A549 (cell line): ENCODE measurements around the gene ZRANB3. TPM values are rescaled to one million over a fixed set of nuclear protein-coding genes. Genes with fewer than 3 reads are reported as not detected.
"Not testable (repeated sequence)": the region's sequence is repeated elsewhere in the genome, so short reads cannot be mapped to it uniquely, and the experiment has no call there.

Experiments used
- ATAC-seq, 2 experiments: fragments of 200-7000 bp in 1 of 2; fragments of >200 bp in 1 of 2; cut with Nextera tagmentation in 1 of 2; cut with Tn5 transposase in 1 of 2; 3 replicates each; pipeline versions ENCODE4 v1.8.0 to v1.9.1; 2018 to 2020; ENCODE audit warnings: mild to moderate bottlenecking in 1 of 2, moderate library complexity in 1 of 2
- CTCF ChIA-PET: fragments of 300-600 bp; sonication (Branson Sonifier 250); formaldehyde crosslinking; extraction: SDS; loops from one replicate; lab custom pipeline; 2021; ENCODE audit warnings: antibody characterized with exemption, inconsistent platforms; lab: Yijun Ruan, JAX
- POLR2A ChIA-PET: fragments of 350-600 bp; formaldehyde crosslinking; extraction: SDS; loops from one replicate; lab custom pipeline; 2021; ENCODE audit warnings: antibody characterized with exemption, inconsistent platforms; lab: Yijun Ruan, JAX
- DNase-seq, 2 experiments: peaks; one replicate each; pipeline versions ENCODE4 v3.0.0 to v3.0.0-alpha.2; 2011 to 2016; ENCODE audit warnings: low read depth in 1 of 2, low spot score in 1 of 2
- FAIRE-seq: peaks from 2 replicates; lab custom pipeline; 2011; peaks lifted over from hg19 to GRCh38; lab: Jason Lieb, UNC
- H3K27ac ChIP-seq, 2 experiments: fragments of >200 bp; sonication (Bioruptor Twin); formaldehyde crosslinking; 3 replicates each; pipeline ENCODE4 v1.5.1; 2016 to 2017
- H3K4me1 ChIP-seq: fragments of >200 bp; sonication (Bioruptor Twin); formaldehyde crosslinking; 3 replicates; pipeline ENCODE4 v1.6.1; 2016
- H3K4me2 ChIP-seq: fragments of >200 bp; sonication (Bioruptor Twin); formaldehyde crosslinking; 3 replicates; pipeline ENCODE4 v1.6.1; 2016
- H3K4me3 ChIP-seq: fragments of >200 bp; sonication (Bioruptor Twin); formaldehyde crosslinking; 3 replicates; pipeline ENCODE4 v1.5.1; 2016
- H3K9me3 ChIP-seq: fragments of >200 bp; sonication (Bioruptor Twin); formaldehyde crosslinking; 3 replicates; pipeline ENCODE4 v1.6.1; 2016
- ATOH8 ChIP-seq: fragments of 250-450 bp; sonication (Bioruptor Pico); IDR thresholded peaks from 2 replicates; pipeline ENCODE4 v1.5.0; 2020; ENCODE audit warnings: low read depth, mild to moderate bottlenecking, moderate library complexity
- CBX8 ChIP-seq: fragments of 200-600 bp; sonication (generic); IDR thresholded peaks from 2 replicates; pipeline ENCODE4 v1.6.1; 2016
- EHMT2 ChIP-seq: fragments of 200-600 bp; sonication (generic); IDR thresholded peaks from 2 replicates; pipeline ENCODE4 v1.6.1; 2016; ENCODE audit warnings: antibody characterized with exemption, low read depth, mild to moderate bottlenecking, moderate library complexity
- FOSL2 ChIP-seq, 2 experiments: fragments of 450-650 bp in 1 of 2; fragments of >200 bp in 1 of 2; sonication (Bioruptor Twin) in 1 of 2; formaldehyde crosslinking; IDR thresholded peaks; 2 replicates each; pipeline versions ENCODE4 v1.5.0 to v1.6.1; 2016 to 2020; ENCODE audit warnings: mild to moderate bottlenecking in 1 of 2, moderate library complexity in 1 of 2
- HEYL ChIP-seq: fragments of 250-450 bp; sonication (Bioruptor Pico); IDR thresholded peaks from 2 replicates; pipeline ENCODE4 v1.8.0; 2021; ENCODE audit warnings: mild to moderate bottlenecking, moderate library complexity
- HOXA7 ChIP-seq: fragments of 250-450 bp; sonication (Bioruptor Pico); IDR thresholded peaks from 2 replicates; pipeline ENCODE4 v1.5.0; 2020; ENCODE audit warnings: mild to moderate bottlenecking, moderate library complexity
- JUNB ChIP-seq: fragments of >200 bp; sonication (Bioruptor Twin); formaldehyde crosslinking; IDR thresholded peaks from 2 replicates; pipeline ENCODE4 v1.6.1; 2016
- KDM5A ChIP-seq: fragments of 200-600 bp; sonication (generic); IDR thresholded peaks from 2 replicates; pipeline ENCODE4 v1.6.1; 2016; ENCODE audit warnings: antibody characterized with exemption, mild to moderate bottlenecking
- MAFK ChIP-seq: fragments of 450-650 bp; IDR thresholded peaks from 2 replicates; pipeline ENCODE4 v1.6.1; 2014; ENCODE audit not compliant: partially characterized antibody
- MAZ ChIP-seq: fragments of 150-350 bp; IDR thresholded peaks from 2 replicates; pipeline ENCODE4 v1.6.1; 2014; ENCODE audit warnings: antibody characterized with exemption, low read depth, low read length, borderline replicate concordance
- RNF2 ChIP-seq: fragments of 200-600 bp; sonication (generic); IDR thresholded peaks from 2 replicates; pipeline ENCODE4 v1.6.1; 2016; ENCODE audit warnings: low read depth, mild to moderate bottlenecking, antibody characterized with exemption, moderate library complexity, borderline replicate concordance
- SMC3 ChIP-seq: fragments of >200 bp; sonication (Bioruptor Twin); formaldehyde crosslinking; IDR thresholded peaks from 3 replicates; pipeline ENCODE4 v1.6.1; 2018; ENCODE audit warnings: inconsistent platforms
- SREBF2 ChIP-seq: fragments of 450-650 bp; IDR thresholded peaks from 2 replicates; pipeline ENCODE4 v1.6.1; 2014; ENCODE audit warnings: mild to moderate bottlenecking, moderate library complexity
- USF2 ChIP-seq: fragments of 450-650 bp; IDR thresholded peaks from 2 replicates; pipeline ENCODE4 v1.6.1; 2014; ENCODE audit warnings: antibody characterized with exemption
- ZSCAN20 ChIP-seq: fragments of 250-450 bp; sonication (Bioruptor Pico); IDR thresholded peaks from 2 replicates; pipeline ENCODE4 v1.8.0; 2022; ENCODE audit warnings: mild to moderate bottlenecking, moderate library complexity
- WGBS: methylation state at CpG from one replicate; pipeline ENCODE4 v1.1.6; 2017; ENCODE audit errors: missing lambda C conversion rate; 5-methylcytosine and 5-hydroxymethylcytosine counted together
- polyA plus RNA-seq, 4 experiments: library from polyadenylated mRNA; depleted of rRNA in 3 of 4; stranded (reverse); fragments of >200 nt; fragmentation: RNase III in 1 of 4; extraction: RNeasy Plus Mini Kit Qiagen cat#74134 plus additional on column Dnase treatment in 1 of 4; gene quantifications; 2 replicates in 3 of 4; 3 replicates in 1 of 4; pipeline ENCODE4 v1.2.3, GENCODE V29; 2011 to 2017

ZRANB3 gene
- polyA plus RNA-seq, 2 of the 4 experiments (the other 2 are of a cell fraction), result 6.2 to 12.4 TPM

GRCh38 chr2:135125940-135126339 is 405.1 kb downstream of the ZRANB3 start:
- DNase-seq (no peak), ATAC-seq (no peak), FAIRE-seq (no peak)
- 93% methylated on average over 2 of the region's 2 CpGs for WGBS
- TF ChIP-seq RNF2 (no peak), MAZ (no peak), HEYL (CRISPR knock-in tag) (no peak), MAFK (peak; percentile 86)
- H3K4me2 ChIP-seq, result peak overlapping the region; percentile 46; the same call in 2 of the 3 replicates
- no peak overlapping the region for H3K4me3 ChIP-seq
- ChIA-PET POLR2A (no interaction called here), CTCF (interaction anchor here (0.7 to 1.1 kb wide), 2 partner anchors 14 to 27 kb away, joined by 4 to 5 read pairs; no protein-coding TSS in a partner anchor)
- peak overlapping the region; percentile 48 to 74; a peak in 4 of 6 replicates for H3K27ac ChIP-seq
- H3K9me3 ChIP-seq, result no peaks in the 10 kb centered on the region
- peaks cover 38% of the 10 kb centered on the region; the same call in 2 of the 3 replicates for H3K4me1 ChIP-seq

- ATAC-seq (peak; percentile 62 to 97), FAIRE-seq (no peak), DNase-seq (peak in 1 of 2 experiments; percentile 40)
- TF ChIP-seq KDM5A, result no peak
- TF ChIP-seq EHMT2, result no peak
- no peak for TF ChIP-seq SMC3
- TF ChIP-seq ATOH8 (CRISPR knock-in tag), result no peak
- peak; percentile 19; the same call in 1 of the 2 replicates for TF ChIP-seq JUNB
- 0 out of 2 replicates have a peak, but pooled peaks have one; percentile 35 for TF ChIP-seq FOSL2 (IDR thresholded peaks at IDR 0.05)
- no peak for TF ChIP-seq FOSL2 (CRISPR knock-in tag; IDR thresholded peaks at IDR 0.05)
- TF ChIP-seq SREBF2, result no peak
- TF ChIP-seq CBX8, result no peak
- no peak for TF ChIP-seq ZSCAN20 (CRISPR knock-in tag)
- TF ChIP-seq HOXA7, result no peak
- TF ChIP-seq USF2, result no peak
- Histone ChIP-seq H3K4me1 (peaks cover 43% of the 10 kb centered on the region; the same call in 2 of the 3 replicates), H3K9me3 (no peaks in the 10 kb centered on the region), H3K4me3 (no peak overlapping the region), H3K4me2 (peak overlapping the region; percentile 46), H3K27ac (peak overlapping the region; percentile 72 to 74; a peak in 4 of 6 replicates)
- 88% methylated on average over 1 of the region's 1 CpG for WGBS
- POLR2A ChIA-PET, result no interaction called here
- CTCF ChIA-PET, result interaction anchor here (0.7 to 1.1 kb wide), 3 partner anchors 15 to 107 kb away, joined by 4 to 5 read pairs (median 5); no protein-coding TSS in a partner anchor
These were observed 405.8 kb downstream of the ZRANB3 start for GRCh38 chr2:135124924-135125886.

- WGBS, result 68% methylated on average over 6 of the region's 6 CpGs
These were observed 409.4 kb downstream of the ZRANB3 start for GRCh38 chr2:135121658-135122039.

More at GRCh38 chr2:135121658-135122039, 409.4 kb downstream of the ZRANB3 start:
- H3K4me1 ChIP-seq, result peaks cover 43% of the 10 kb centered on the region; the same call in 2 of the 3 replicates
- H3K4me3 ChIP-seq, H3K9me3 ChIP-seq, H3K27ac ChIP-seq, DNase-seq, ATAC-seq, POLR2A ChIA-PET, CTCF ChIA-PET, FAIRE-seq: not testable (repeated sequence)
- peak overlapping the region; percentile 20; the same call in 2 of the 3 replicates for H3K4me2 ChIP-seq
